IMR-90 (cell line): ENCODE results near the gene SLIT3. TPM values are rescaled to one million over a fixed set of nuclear protein-coding genes. Genes with fewer than 3 reads are reported as not detected.

Experiments used
- ATAC-seq: fragments of 200-7000 bp; cut with Tn5 transposase; 2 replicates; pipeline ENCODE4 v1.9.1; 2020; ENCODE audit warnings: low read depth, mild to moderate bottlenecking, moderate library complexity
- BruUV-seq: library from RNA; stranded (reverse); fragments of 400-500 nt; replicated peaks from 2 replicates; lab custom pipeline; 2021; lab: Mats Ljungman, UMichigan
- CTCF ChIA-PET: fragments of 300-600 bp; formaldehyde crosslinking; extraction: SDS; loops from one replicate; lab custom pipeline; 2021; ENCODE audit warnings: antibody characterized with exemption; lab: Yijun Ruan, JAX
- POLR2A ChIA-PET: fragments of 300-600 bp; sonication (Branson Sonifier 250); formaldehyde crosslinking; loops from one replicate; lab custom pipeline; 2022; ENCODE audit warnings: antibody characterized with exemption; ENCODE audit not compliant: unreplicated experiment; lab: Charles Lee
- DNase-seq: peaks from one replicate; pipeline ENCODE4 v3.0.0; 2013
- H2AFZ ChIP-seq: replicated peaks from 2 replicates; pipeline ENCODE3; 2013; ENCODE audit warnings: low read length, mild to moderate bottlenecking; ENCODE audit not compliant: poor library complexity
- H2AK5ac ChIP-seq: 2 replicates; pipeline ENCODE4 v1.6.1; 2013; ENCODE audit warnings: low read depth, low read length, inconsistent platforms
- H2AK9ac ChIP-seq: replicated peaks from 2 replicates; pipeline ENCODE3; 2013; ENCODE audit warnings: mild to moderate bottlenecking, low read depth, low read length, moderate library complexity; ENCODE audit not compliant: poor library complexity
- H2BK120ac ChIP-seq: 2 replicates; pipeline ENCODE4 v1.6.1; 2013; ENCODE audit warnings: low read depth, low read length, inconsistent platforms
- H2BK15ac ChIP-seq: 3 replicates; pipeline ENCODE4 v1.6.1; 2013; ENCODE audit warnings: low read depth, low read length, inconsistent platforms
- H2BK20ac ChIP-seq: 2 replicates; pipeline ENCODE4 v1.6.1; 2013; ENCODE audit warnings: low read depth, mild to moderate bottlenecking, inconsistent platforms, low read length, moderate library complexity
- H2BK5ac ChIP-seq: 2 replicates; pipeline ENCODE4 v1.6.1; 2013; ENCODE audit warnings: mild to moderate bottlenecking, low read depth, low read length, inconsistent platforms; ENCODE audit not compliant: poor library complexity, severe bottlenecking
- H3K14ac ChIP-seq: replicated peaks from 2 replicates; pipeline ENCODE4 v1.6.1; 2013; ENCODE audit warnings: low read depth, low read length, inconsistent platforms
- H3K18ac ChIP-seq: 2 replicates; pipeline ENCODE4 v1.6.1; 2013; ENCODE audit warnings: low read depth, low read length, control low read depth
- H3K23ac ChIP-seq: 2 replicates; pipeline ENCODE4 v1.6.1; 2013; ENCODE audit warnings: low read depth, low read length, inconsistent platforms
- H3K27ac ChIP-seq: 2 replicates; pipeline ENCODE4 v1.5.1; 2013; ENCODE audit warnings: mild to moderate bottlenecking, control low read depth, low read length; ENCODE audit not compliant: insufficient read depth
- H3K27me3 ChIP-seq: 2 replicates; pipeline ENCODE4 v1.6.1; 2013; ENCODE audit warnings: low read length; ENCODE audit not compliant: control insufficient read depth, insufficient read depth
- H3K36me3 ChIP-seq: 2 replicates; pipeline ENCODE4 v1.6.1; 2013; ENCODE audit warnings: low read length, mixed read lengths; ENCODE audit not compliant: control insufficient read depth, insufficient read depth
- H3K4ac ChIP-seq: 2 replicates; pipeline ENCODE4 v1.6.1; 2013; ENCODE audit warnings: low read depth, low read length, inconsistent platforms
- H3K4me1 ChIP-seq: 2 replicates; pipeline ENCODE4 v1.6.1; 2013; ENCODE audit warnings: low read length, mixed read lengths; ENCODE audit not compliant: control insufficient read depth, insufficient read depth
- H3K4me2 ChIP-seq: 2 replicates; pipeline ENCODE4 v1.6.1; 2013; ENCODE audit warnings: low read depth, mild to moderate bottlenecking, control low read depth, low read length, moderate library complexity
- H3K4me3 ChIP-seq: 2 replicates; pipeline ENCODE4 v1.5.1; 2013; ENCODE audit warnings: low read depth, mild to moderate bottlenecking, control low read depth, low read length, moderate library complexity; ENCODE audit not compliant: insufficient read depth
- H3K56ac ChIP-seq: 2 replicates; pipeline ENCODE4 v1.6.1; 2013; ENCODE audit warnings: low read length, inconsistent platforms; ENCODE audit not compliant: insufficient read depth; ENCODE audit errors: extremely low read depth
- H3K79me1 ChIP-seq, 2 experiments: 2 replicates each; pipeline ENCODE4 v1.6.1; 2013; ENCODE audit warnings: low read length in 2 of 2, inconsistent platforms in 1 of 2, low read depth in 1 of 2
- H3K9ac ChIP-seq: 2 replicates; pipeline ENCODE4 v1.6.1; 2013; ENCODE audit warnings: low read depth, low read length, control low read depth
- H3K9me1 ChIP-seq: 2 replicates; pipeline ENCODE4 v1.6.1; 2013; ENCODE audit warnings: low read length, inconsistent platforms; ENCODE audit not compliant: insufficient read depth
- H3K9me3 ChIP-seq: 2 replicates; pipeline ENCODE4 v1.6.1; 2013; ENCODE audit warnings: low read length; ENCODE audit not compliant: control insufficient read depth, insufficient read depth
- H4K20me1 ChIP-seq: 2 replicates; pipeline ENCODE4 v1.6.1; 2013; ENCODE audit warnings: low read length, inconsistent platforms; ENCODE audit not compliant: insufficient read depth
- H4K5ac ChIP-seq: 2 replicates; pipeline ENCODE4 v1.6.1; 2013; ENCODE audit warnings: mild to moderate bottlenecking, low read depth, low read length, control low read depth
- H4K8ac ChIP-seq, 2 experiments: 2 replicates each; pipeline ENCODE4 v1.6.1; 2013; ENCODE audit warnings: low read depth in 2 of 2, low read length in 2 of 2, control low read depth in 1 of 2, inconsistent platforms in 1 of 2
- H4K91ac ChIP-seq: 2 replicates; pipeline ENCODE4 v1.6.1; 2013; ENCODE audit warnings: low read depth, low read length, inconsistent platforms; ENCODE audit not compliant: insufficient read depth
- BHLHE40 ChIP-seq: fragments of 150-350 bp; IDR thresholded peaks from 2 replicates; pipeline ENCODE4 v1.6.1; 2016; ENCODE audit warnings: mild to moderate bottlenecking, low read depth, low read length
- CEBPB ChIP-seq: IDR thresholded peaks from 2 replicates; pipeline ENCODE4 v1.6.1; 2012; ENCODE audit warnings: low read depth, low read length, improper control_type of control experiment
- FOS ChIP-seq: fragments of 150-350 bp; IDR thresholded peaks from 2 replicates; pipeline ENCODE4 v1.6.1; 2016; ENCODE audit warnings: low read depth, low read length
- MXI1 ChIP-seq: IDR thresholded peaks from 2 replicates; pipeline ENCODE4 v1.6.1; 2012; ENCODE audit warnings: low read depth, mild to moderate bottlenecking, low read length, moderate library complexity, borderline replicate concordance
- NFE2L2 ChIP-seq: fragments of 150-350 bp; IDR thresholded peaks from 2 replicates; pipeline ENCODE4 v1.6.1; 2016; ENCODE audit warnings: low read depth, mild to moderate bottlenecking, low read length
- RAD21 ChIP-seq: IDR thresholded peaks from 2 replicates; pipeline ENCODE4 v1.6.1; 2012; ENCODE audit warnings: low read length, improper control_type of control experiment
- WGBS, 2 experiments: methylation state at CpG; one replicate each; pipeline versions ENCODE4 v1.1.5 to v1.1.7; 2013; ENCODE audit warnings: missing lambda C conversion rate in 2 of 2; ENCODE audit not compliant: insufficient read length in 1 of 2; ENCODE audit errors: extremely low coverage in 2 of 2; 5-methylcytosine and 5-hydroxymethylcytosine counted together
- dilution Hi-C: fragments of 300-500 bp; cut with HindIII; formaldehyde crosslinking; loops from one replicate; pipeline ENCODE4 v1.14.3; 2018; ENCODE audit warnings: low sequenced_read_pairs; ENCODE audit not compliant: unreplicated experiment
- in situ Hi-C: fragments of 300-500 bp; cut with MboI; formaldehyde crosslinking; loops from 3 replicates; pipeline ENCODE4 v1.14.3; 2019; ENCODE audit warnings: low sequenced_read_pairs, inconsistent platforms, mixed read lengths
- intact Hi-C: fragments of 100-400 bp; cut with micrococcal nuclease; formaldehyde crosslinking; loops from 2 replicates; pipeline ENCODE4 v1.10.0; 2022
- polyA plus RNA-seq, 3 experiments: library from polyadenylated mRNA; depleted of rRNA; stranded (reverse); fragments of >200 nt; gene quantifications; 2 replicates each; pipeline ENCODE4 v1.2.3, GENCODE V29; 2012; ENCODE audit warnings: low replicate concordance in 1 of 3
- total RNA-seq: library from RNA; depleted of rRNA; stranded (reverse); fragments of >200 nt; gene quantifications from 2 replicates; pipeline ENCODE4 v1.2.3, GENCODE V29; 2012
- TF ChIP-seq, protein P1 (sequence below): fragments of 150-350 bp; IDR thresholded peaks from 2 replicates; pipeline ENCODE4 v1.6.1; 2017; ENCODE audit warnings: mild to moderate bottlenecking, antibody characterized with exemption, low read length, low read depth

Gene SLIT3
- total and polyA plus RNA-seq, 2 of the 4 experiments (the other 2 are of a cell fraction) = 0.18 to 0.50 TPM

- TF ChIP-seq MXI1 (no peak), CEBPB (no peak), NFE2L2 (no peak), BHLHE40 (no peak), FOS (no peak), RAD21 (no peak)
- TF ChIP-seq, protein P1, sequence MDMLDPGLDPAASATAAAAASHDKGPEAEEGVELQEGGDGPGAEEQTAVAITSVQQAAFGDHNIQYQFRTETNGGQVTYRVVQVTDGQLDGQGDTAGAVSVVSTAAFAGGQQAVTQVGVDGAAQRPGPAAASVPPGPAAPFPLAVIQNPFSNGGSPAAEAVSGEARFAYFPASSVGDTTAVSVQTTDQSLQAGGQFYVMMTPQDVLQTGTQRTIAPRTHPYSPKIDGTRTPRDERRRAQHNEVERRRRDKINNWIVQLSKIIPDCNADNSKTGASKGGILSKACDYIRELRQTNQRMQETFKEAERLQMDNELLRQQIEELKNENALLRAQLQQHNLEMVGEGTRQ = no peak
- Histone ChIP-seq H4K20me1 (no peaks in the 10 kb centered on the region), H3K9me3 (no peaks in the 10 kb centered on the region), H3K27me3 (peaks cover 3% of the 10 kb centered on the region), H3K36me3 (no peaks in the 10 kb centered on the region), H3K4me1 (no peaks in the 10 kb centered on the region), H3K18ac (no peak overlapping the region), H2BK120ac (no peak overlapping the region), H3K4ac (no peak overlapping the region), H3K79me1 (no peaks in the 10 kb centered on the region), H3K4me3 (no peak overlapping the region), H2AK9ac (no peak overlapping the region), H3K9ac (no peak overlapping the region), H3K9me1 (no peaks in the 10 kb centered on the region), H3K14ac (no peak overlapping the region), H4K5ac (no peak overlapping the region), H2AK5ac (no peak overlapping the region), H3K56ac (no peak overlapping the region), H2BK5ac (no peak overlapping the region), H3K27ac (no peak overlapping the region), H2AFZ (no peak overlapping the region), H3K23ac (no peak overlapping the region), H4K91ac (no peak overlapping the region), H2BK15ac (no peak overlapping the region), H2BK20ac (no peak overlapping the region), H4K8ac (no peak overlapping the region), H3K4me2 (no peak overlapping the region)
- DNase-seq = no peak
- CTCF ChIA-PET = interaction anchor here (1.2 kb wide), 1 partner anchor 316 kb away, joined by 3 read pairs; no protein-coding TSS in a partner anchor
- in situ Hi-C loops (loop anchor here (5.0 kb wide), 1 partner anchor 592 kb away; the partner anchor contains the start of gene SPDL1), intact Hi-C loops (loop anchor here (5.0 to 10.0 kb wide), 5 partner anchors 285 to 1085 kb away; no protein-coding TSS in a partner anchor), dilution Hi-C loops (no loop called here)
- no peak for ATAC-seq
- BruUV-seq = no TSS peak
- POLR2A ChIA-PET = interaction anchor here (1.3 kb wide), 1 partner anchor 594 kb away, joined by 3 read pairs; the partner anchor contains the start of gene SPDL1
- no CpG with 5 or more reads among the region's 8 CpGs for WGBS, 2 experiments
These were observed 311.0 kb downstream of the SLIT3 start for GRCh38 chr5:168989731-168990505.
